ENCODE measurements around the gene PSEN2.

Gene PSEN2

GRCh38 chr1:226886122-226886901 lies 15.9 kb downstream of the PSEN2 start:
- DNase-seq (ENCODE audit: low read depth): no peak

GRCh38 chr1:226887006-226887405 lies 16.6 kb downstream of the PSEN2 start:
- no peak for DNase-seq (ENCODE audit: low read depth)

DNA sequence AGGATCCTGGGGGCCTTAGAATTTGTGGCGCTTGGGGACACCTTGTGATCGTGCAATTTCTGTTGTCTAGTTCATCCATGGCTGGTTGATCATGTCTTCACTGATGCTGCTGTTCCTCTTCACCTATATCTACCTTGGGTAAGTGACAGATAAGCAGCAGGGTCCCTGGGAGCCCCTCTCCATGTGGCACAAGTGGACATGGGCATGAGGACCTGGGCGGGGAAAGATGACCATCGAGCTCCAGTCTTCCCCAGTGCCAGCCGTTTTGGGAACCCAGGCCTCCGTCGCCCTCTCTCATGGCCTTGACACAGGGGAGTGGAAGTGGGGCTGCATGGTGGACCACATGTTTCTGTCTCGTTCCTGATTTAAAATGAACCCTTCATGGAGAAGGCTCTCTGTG lies 17.6 kb downstream of the PSEN2 start:
- no peak for DNase-seq (ENCODE audit: low read depth)

DNA sequence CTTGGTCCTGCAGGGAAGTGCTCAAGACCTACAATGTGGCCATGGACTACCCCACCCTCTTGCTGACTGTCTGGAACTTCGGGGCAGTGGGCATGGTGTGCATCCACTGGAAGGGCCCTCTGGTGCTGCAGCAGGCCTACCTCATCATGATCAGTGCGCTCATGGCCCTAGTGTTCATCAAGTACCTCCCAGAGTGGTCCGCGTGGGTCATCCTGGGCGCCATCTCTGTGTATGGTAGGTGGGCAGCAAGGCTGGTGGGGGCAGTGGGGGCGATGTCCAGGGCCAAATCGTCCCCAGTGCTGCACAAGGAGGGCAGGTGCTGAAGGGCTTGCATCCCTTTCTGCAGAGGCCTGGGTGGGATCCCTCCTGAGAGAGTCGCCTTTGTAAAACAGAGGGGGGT lies 18.4 kb downstream of the PSEN2 start:
- no peak for DNase-seq (ENCODE audit: low read depth)

- DNase-seq (ENCODE audit: low read depth): no peak
These were observed 19.4 kb downstream of the PSEN2 start for GRCh38 chr1:226889616-226890330.

- no peak for DNase-seq (ENCODE audit: low read depth)
These were observed 20.1 kb downstream of the PSEN2 start for GRCh38 chr1:226890331-226891108.

GRCh38 chr1:226891346-226891745 lies 20.9 kb downstream of the PSEN2 start:
- DNase-seq (ENCODE audit: low read depth): no peak

DNA sequence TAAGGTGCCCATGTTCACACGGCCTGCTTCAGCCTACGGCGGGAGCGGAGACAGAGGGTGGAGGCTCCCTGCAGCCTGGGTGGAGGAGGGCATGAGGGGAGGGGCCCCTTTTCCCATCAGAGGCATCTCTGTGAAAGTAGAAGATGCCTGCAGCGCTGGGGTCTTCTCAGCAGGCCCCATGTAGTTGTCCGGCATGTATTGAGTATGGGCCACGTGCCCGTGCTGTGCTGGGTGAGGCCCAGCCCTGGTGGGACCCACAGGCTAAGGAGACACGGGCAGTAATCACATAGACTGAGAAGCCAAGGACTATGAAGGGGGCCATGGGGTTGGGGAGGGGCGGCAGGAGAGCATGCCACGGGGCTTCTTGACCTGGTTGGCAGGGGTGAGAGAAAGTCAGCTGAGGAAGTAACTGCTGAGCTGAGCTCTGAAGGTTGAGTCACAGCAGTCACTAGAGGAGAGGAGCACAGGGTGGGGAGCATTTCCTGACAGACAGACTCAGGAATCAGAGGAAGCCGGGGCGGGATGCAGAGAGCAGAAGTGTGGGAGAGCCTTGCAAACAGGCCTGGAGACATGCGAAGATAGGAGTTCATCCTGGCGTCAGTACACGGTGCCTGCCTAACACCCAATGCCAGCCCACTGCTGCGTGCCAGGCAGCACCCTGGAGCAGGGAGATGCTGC lies 21.6 kb downstream of the PSEN2 start:
- DNase-seq (ENCODE audit: low read depth): no peak

GRCh38 chr1:226892524-226892875 lies 22.1 kb downstream of the PSEN2 start:
- DNase-seq (ENCODE audit: low read depth): no peak

GRCh38 chr1:226893936-226894335 lies 23.5 kb downstream of the PSEN2 start:
- DNase-seq (ENCODE audit: low read depth): no peak

GRCh38 chr1:226894826-226895225 lies 24.4 kb downstream of the PSEN2 start:
- no peak for DNase-seq (ENCODE audit: low read depth)

DNA sequence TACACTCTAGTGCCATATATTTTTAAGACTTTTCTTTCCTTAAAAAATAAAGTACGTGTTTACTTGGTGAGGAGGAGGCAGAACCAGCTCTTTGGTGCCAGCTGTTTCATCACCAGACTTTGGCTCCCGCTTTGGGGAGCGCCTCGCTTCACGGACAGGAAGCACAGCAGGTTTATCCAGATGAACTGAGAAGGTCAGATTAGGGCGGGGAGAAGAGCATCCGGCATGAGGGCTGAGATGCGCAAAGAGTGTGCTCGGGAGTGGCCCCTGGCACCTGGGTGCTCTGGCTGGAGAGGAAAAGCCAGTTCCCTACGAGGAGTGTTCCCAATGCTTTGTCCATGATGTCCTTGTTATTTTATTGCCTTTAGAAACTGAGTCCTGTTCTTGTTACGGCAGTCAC lies 25.2 kb downstream of the PSEN2 start:
- no peak for DNase-seq (ENCODE audit: low read depth)

DNA sequence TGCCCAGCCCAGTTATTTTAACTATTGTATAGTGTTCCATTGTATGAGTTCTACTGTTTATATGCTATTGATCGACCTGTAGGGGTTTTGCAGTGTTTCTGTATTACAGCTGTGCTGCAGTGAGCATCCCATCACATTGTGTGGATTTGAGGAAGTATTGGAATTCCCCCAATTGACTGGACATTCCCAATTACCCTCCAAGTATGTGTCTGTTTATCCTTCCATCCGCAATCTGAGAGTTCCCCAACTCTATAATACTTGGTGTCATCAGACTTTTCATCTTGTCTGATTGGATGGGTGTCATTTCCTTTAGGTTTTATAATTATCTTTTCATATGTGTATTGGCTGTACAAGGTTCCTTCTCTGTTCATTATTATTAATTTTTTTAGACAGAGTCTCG lies 27.8 kb downstream of the PSEN2 start:
- DNase-seq (ENCODE audit: low read depth): no peak

DNA sequence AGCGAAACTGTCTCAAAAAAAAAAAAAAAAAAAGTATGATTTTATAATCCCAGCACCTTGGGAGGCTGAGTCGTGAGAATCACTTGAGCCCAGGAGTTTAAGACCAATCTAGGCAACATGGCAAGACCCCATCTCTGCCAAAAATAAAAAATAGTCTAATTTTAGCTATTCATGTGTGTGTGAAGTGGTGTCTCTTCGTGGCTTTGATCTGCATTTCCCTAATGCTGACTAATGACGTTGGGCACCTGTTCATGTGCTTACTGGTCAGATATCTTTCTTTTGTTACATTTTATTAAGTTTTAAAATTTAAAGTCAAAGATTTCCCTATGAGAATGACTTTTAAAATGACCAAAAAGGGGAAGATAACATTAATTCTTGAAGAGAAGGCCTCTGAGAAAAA lies 31.0 kb downstream of the PSEN2 start:
- DNase-seq (ENCODE audit: low read depth): no peak

GRCh38 chr1:226902601-226903000 lies 32.2 kb downstream of the PSEN2 start:
- no peak for DNase-seq (ENCODE audit: low read depth)

GRCh38 chr1:226903819-226904716 lies 33.7 kb downstream of the PSEN2 start:
- DNase-seq (ENCODE audit: low read depth): no peak

DNA sequence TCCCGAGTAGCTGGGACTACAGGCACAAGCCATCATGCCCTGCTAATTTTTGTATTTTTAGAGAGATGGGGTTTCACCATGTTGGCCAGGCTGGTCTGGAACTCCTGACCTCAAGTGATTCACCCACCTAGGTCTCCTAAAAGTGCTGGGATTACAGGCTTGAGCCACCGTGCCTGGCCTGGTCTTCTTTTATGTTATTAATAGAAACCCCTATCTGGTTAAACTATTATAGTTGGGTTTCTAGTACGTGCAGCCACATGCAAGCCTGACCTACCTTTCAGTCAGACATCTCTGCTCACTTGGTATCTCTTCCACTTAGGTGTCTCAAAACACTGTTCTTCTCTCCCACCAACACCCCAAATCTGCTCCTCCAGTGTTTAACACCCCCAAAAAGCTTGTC lies 34.4 kb downstream of the PSEN2 start:
- no peak for DNase-seq (ENCODE audit: low read depth)

- no peak for DNase-seq (ENCODE audit: low read depth)
These were observed 38.0 kb downstream of the PSEN2 start for GRCh38 chr1:226908419-226908818.

DNA sequence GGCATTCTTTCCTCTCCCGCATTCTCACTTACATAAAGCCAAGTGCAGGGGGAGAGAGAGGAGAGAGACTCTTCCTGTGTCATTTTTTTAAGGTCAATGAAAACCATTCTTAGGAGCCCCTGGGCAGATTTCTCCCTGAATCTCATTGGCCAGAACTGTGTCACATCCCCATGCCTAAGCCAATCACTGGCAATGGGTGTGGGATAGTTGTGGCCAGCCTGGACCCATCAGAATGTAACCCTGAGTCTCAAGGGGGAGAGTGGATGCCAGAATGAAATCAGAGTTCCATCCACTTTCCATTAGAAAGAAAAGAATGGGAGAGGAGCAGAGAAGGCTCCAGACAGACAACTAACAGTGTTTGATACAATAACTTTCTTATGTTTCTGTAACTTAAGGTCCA lies 38.5 kb downstream of the PSEN2 start:
- no peak for DNase-seq (ENCODE audit: low read depth)

DNA sequence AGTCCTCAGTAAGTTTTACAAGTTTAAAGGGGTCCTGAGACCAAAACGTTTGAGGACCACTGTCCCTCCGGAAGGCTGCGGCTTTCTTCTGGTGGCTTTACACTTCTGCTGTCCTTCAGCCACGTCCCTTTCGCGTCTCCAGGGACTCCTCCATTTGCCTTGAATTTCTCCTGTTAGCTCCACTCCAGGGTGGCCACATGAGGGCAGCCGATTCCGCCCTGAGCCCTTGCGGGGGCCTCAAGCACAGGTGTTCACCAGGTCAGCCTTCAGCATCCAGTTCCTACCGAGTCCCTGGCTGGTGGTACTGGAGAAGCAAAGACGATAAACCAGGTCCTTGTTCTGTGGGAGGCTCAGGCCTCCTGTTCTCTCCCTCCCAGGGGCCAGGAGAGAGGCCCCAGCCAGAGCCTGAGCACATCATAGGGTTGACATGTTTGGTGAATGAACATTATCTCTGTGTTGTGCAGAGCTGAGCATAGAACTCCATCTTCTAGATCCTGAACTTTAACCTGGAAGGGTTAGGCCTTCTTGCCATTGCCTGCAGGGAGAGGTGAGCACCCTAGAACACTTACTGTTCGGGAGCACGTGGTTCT lies 42.3 kb downstream of the PSEN2 start:
- peak; percentile 27 for DNase-seq (ENCODE audit: low read depth)

DNA sequence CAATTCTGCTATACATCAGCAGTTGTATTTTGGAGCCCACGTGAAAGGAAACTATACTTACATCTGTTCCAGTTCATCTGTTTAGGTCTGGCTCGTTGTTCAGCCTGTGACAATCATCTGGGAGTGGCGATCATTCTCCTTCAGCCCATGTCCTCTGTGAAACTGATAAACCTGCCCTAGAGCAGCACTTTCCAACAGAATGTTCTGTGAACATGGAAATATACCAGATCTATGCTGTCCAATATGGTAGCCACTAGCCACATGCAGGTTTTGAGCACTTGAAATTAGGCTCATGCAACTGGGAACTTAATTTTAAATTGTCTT lies 45.2 kb downstream of the PSEN2 start:
- no peak for DNase-seq (ENCODE audit: low read depth)

Data from activated T-cell treated with anti-CD3 and anti-CD28 coated beads for 1 hour (primary cell).